Activated T-cell treated with anti-CD3 and anti-CD28 coated beads, Interleukin-2, amount 50 U/mL, for 72 hours (primary cell): ENCODE data around the gene CCBE1. TPM values are rescaled to one million over a fixed set of nuclear protein-coding genes. Genes with fewer than 3 reads are reported as not detected.
"Not testable (repeated sequence)": the region's sequence is repeated elsewhere in the genome, so short reads cannot be mapped to it uniquely, and the experiment has no call there.

Experiments
- ATAC-seq, 2 donors: fragments of 150-1000 bp; cut with Tn5 transposase; replicated peaks in 1 of 2; 2 replicates each; pipeline ENCODE4 v1.10.0; 2021; ENCODE audit warnings: moderate library complexity in 2 of 2, mild to moderate bottlenecking in 1 of 2
- DNase-seq, 2 donors: peaks; one replicate each; pipeline ENCODE4 v3.0.0; 2021 to 2022; ENCODE audit warnings: mixed read lengths in 1 of 2
- H3K27ac Mint-ChIP-seq: one replicate; pipeline ENCODE4 v1.8.0; 2022; ENCODE audit warnings: mild to moderate bottlenecking, moderate library complexity, mixed read lengths
- H3K27me3 Mint-ChIP-seq: one replicate; pipeline ENCODE4 v1.8.0; 2022; ENCODE audit warnings: low read depth, mixed read lengths
- H3K36me3 Mint-ChIP-seq, 2 donors: one replicate each; pipeline ENCODE4 v1.8.0; 2022; ENCODE audit warnings: mixed read lengths in 2 of 2, mild to moderate bottlenecking in 1 of 2; ENCODE audit not compliant: insufficient read depth in 2 of 2
- H3K4me1 Mint-ChIP-seq: one replicate; pipeline ENCODE4 v1.8.0; 2022; ENCODE audit warnings: low read depth, mixed read lengths
- H3K4me3 Mint-ChIP-seq, 2 donors: one replicate each; pipeline ENCODE4 v1.8.0; 2022; ENCODE audit warnings: mild to moderate bottlenecking in 2 of 2, mixed read lengths in 2 of 2, moderate library complexity in 2 of 2
- H3K9me3 Mint-ChIP-seq, 2 donors: one replicate each; pipeline ENCODE4 v1.8.0; 2022; ENCODE audit warnings: mixed read lengths in 2 of 2
- total RNA-seq, 2 donors: library from RNA; stranded (reverse); gene quantifications; one replicate each; pipeline ENCODE4 v1.2.3, GENCODE V29; 2022

CCBE1 gene
- total RNA-seq, 2 donors from 2014 or later = 0.81 to 1.2 TPM

GRCh38 chr18:59725142-59725541 lies 27.9 kb upstream of the CCBE1 start:
- no peak overlapping the region for H3K27ac Mint-ChIP-seq
- H3K27me3 Mint-ChIP-seq = no peaks in the 10 kb centered on the region
- DNase-seq (no peak), ATAC-seq (no peak)
- H3K9me3 Mint-ChIP-seq = no peaks in the 10 kb centered on the region
- H3K36me3 Mint-ChIP-seq = no peaks in the 10 kb centered on the region
- no peaks in the 10 kb centered on the region for H3K4me1 Mint-ChIP-seq
- H3K4me3 Mint-ChIP-seq = no peak overlapping the region

GRCh38 chr18:59724103-59724502 lies 26.9 kb upstream of the CCBE1 start:
- no peaks in the 10 kb centered on the region for H3K27me3 Mint-ChIP-seq
- no peaks in the 10 kb centered on the region for H3K4me1 Mint-ChIP-seq
- no peaks in the 10 kb centered on the region for H3K9me3 Mint-ChIP-seq
- no peak for ATAC-seq
- no peaks in the 10 kb centered on the region for H3K36me3 Mint-ChIP-seq
- no peak overlapping the region for H3K4me3 Mint-ChIP-seq
- H3K27ac Mint-ChIP-seq = no peak overlapping the region
- no peak for DNase-seq

GRCh38 chr18:59721931-59722330 lies 24.7 kb upstream of the CCBE1 start:
- Mint-ChIP-seq H3K9me3 (no peaks in the 10 kb centered on the region), H3K4me3 (no peak overlapping the region), H3K4me1 (no peaks in the 10 kb centered on the region), H3K27me3 (no peaks in the 10 kb centered on the region), H3K36me3 (no peaks in the 10 kb centered on the region), H3K27ac (no peak overlapping the region)
- DNase-seq = no peak
- ATAC-seq = no peak

GRCh38 chr18:59721211-59721610 lies 24.0 kb upstream of the CCBE1 start:
- Mint-ChIP-seq H3K27ac (no peak overlapping the region), H3K27me3 (no peaks in the 10 kb centered on the region), H3K4me3 (no peak overlapping the region), H3K9me3 (no peaks in the 10 kb centered on the region), H3K36me3 (no peaks in the 10 kb centered on the region), H3K4me1 (no peaks in the 10 kb centered on the region)
- ATAC-seq (no peak), DNase-seq (no peak)

GRCh38 chr18:59719544-59720181 lies 22.4 kb upstream of the CCBE1 start:
- H3K4me1 Mint-ChIP-seq = no peaks in the 10 kb centered on the region
- H3K4me3 Mint-ChIP-seq = no peak overlapping the region
- no peak for DNase-seq
- H3K27ac Mint-ChIP-seq = no peak overlapping the region
- H3K27me3 Mint-ChIP-seq = no peaks in the 10 kb centered on the region
- H3K9me3 Mint-ChIP-seq = no peaks in the 10 kb centered on the region
- no peaks in the 10 kb centered on the region for H3K36me3 Mint-ChIP-seq
- no peak for ATAC-seq

- ATAC-seq (no peak), DNase-seq (no peak)
- Mint-ChIP-seq H3K9me3 (no peaks in the 10 kb centered on the region), H3K27ac (no peak overlapping the region), H3K36me3 (no peaks in the 10 kb centered on the region), H3K4me1 (no peaks in the 10 kb centered on the region), H3K4me3 (no peak overlapping the region), H3K27me3 (no peaks in the 10 kb centered on the region)
Measured at GRCh38 chr18:59718464-59719157, 21.4 kb upstream of the CCBE1 start.

- no peak overlapping the region for H3K27ac Mint-ChIP-seq
- no peak for DNase-seq
- H3K36me3 Mint-ChIP-seq = no peaks in the 10 kb centered on the region
- no peaks in the 10 kb centered on the region for H3K9me3 Mint-ChIP-seq
- no peaks in the 10 kb centered on the region for H3K4me1 Mint-ChIP-seq
- ATAC-seq = no peak
- H3K27me3 Mint-ChIP-seq = no peaks in the 10 kb centered on the region
- no peak overlapping the region for H3K4me3 Mint-ChIP-seq
Measured at GRCh38 chr18:59718108-59718463, 20.9 kb upstream of the CCBE1 start.

GRCh38 chr18:59717291-59717690 lies 20.1 kb upstream of the CCBE1 start:
- Mint-ChIP-seq H3K4me1 (no peaks in the 10 kb centered on the region), H3K36me3 (no peaks in the 10 kb centered on the region), H3K9me3 (peaks cover 1 to 2% of the 10 kb centered on the region in 2 donors), H3K27ac (no peak overlapping the region), H3K4me3 (no peak overlapping the region), H3K27me3 (no peaks in the 10 kb centered on the region)
- DNase-seq (no peak), ATAC-seq (no peak)

GRCh38 chr18:59715966-59716369 lies 18.7 kb upstream of the CCBE1 start:
- H3K9me3 Mint-ChIP-seq = peaks cover 1 to 2% of the 10 kb centered on the region in 2 donors
- no peaks in the 10 kb centered on the region for H3K36me3 Mint-ChIP-seq
- H3K4me1 Mint-ChIP-seq = no peaks in the 10 kb centered on the region
- no peak for DNase-seq
- H3K27me3 Mint-ChIP-seq = no peaks in the 10 kb centered on the region
- no peak overlapping the region for H3K4me3 Mint-ChIP-seq
- no peak overlapping the region for H3K27ac Mint-ChIP-seq
- no peak for ATAC-seq

GRCh38 chr18:59715445-59715844 lies 18.2 kb upstream of the CCBE1 start:
- no peaks in the 10 kb centered on the region for H3K4me1 Mint-ChIP-seq
- no peak overlapping the region for H3K27ac Mint-ChIP-seq
- no peaks in the 10 kb centered on the region for H3K36me3 Mint-ChIP-seq
- ATAC-seq (no peak), DNase-seq (no peak)
- H3K4me3 Mint-ChIP-seq = no peak overlapping the region
- peaks cover 1 to 2% of the 10 kb centered on the region in 2 donors for H3K9me3 Mint-ChIP-seq
- H3K27me3 Mint-ChIP-seq = no peaks in the 10 kb centered on the region

GRCh38 chr18:59714096-59714495 lies 16.9 kb upstream of the CCBE1 start:
- not testable (repeated sequence) for H3K27ac Mint-ChIP-seq, DNase-seq, H3K9me3 Mint-ChIP-seq, H3K4me3 Mint-ChIP-seq, H3K36me3 Mint-ChIP-seq, ATAC-seq, H3K4me1 Mint-ChIP-seq, H3K27me3 Mint-ChIP-seq

GRCh38 chr18:59712311-59712710 lies 15.1 kb upstream of the CCBE1 start:
- no peaks in the 10 kb centered on the region for H3K27me3 Mint-ChIP-seq
- H3K4me3 Mint-ChIP-seq = no peak overlapping the region
- no peak overlapping the region for H3K27ac Mint-ChIP-seq
- peaks cover 1 to 2% of the 10 kb centered on the region in 2 donors for H3K9me3 Mint-ChIP-seq
- ATAC-seq (no peak), DNase-seq (no peak)
- H3K4me1 Mint-ChIP-seq = no peaks in the 10 kb centered on the region
- no peaks in the 10 kb centered on the region for H3K36me3 Mint-ChIP-seq

GRCh38 chr18:59708988-59709387 lies 11.8 kb upstream of the CCBE1 start:
- Mint-ChIP-seq H3K36me3 (no peaks in the 10 kb centered on the region), H3K27me3 (no peaks in the 10 kb centered on the region), H3K4me3 (no peak overlapping the region), H3K9me3 (peaks cover 1 to 2% of the 10 kb centered on the region in 2 donors), H3K4me1 (no peaks in the 10 kb centered on the region), H3K27ac (no peak overlapping the region)
- DNase-seq = no peak
- no peak for ATAC-seq

- no peaks in the 10 kb centered on the region for H3K27me3 Mint-ChIP-seq
- no peak overlapping the region for H3K4me3 Mint-ChIP-seq
- DNase-seq = no peak
- no peaks in the 10 kb centered on the region for H3K4me1 Mint-ChIP-seq
- no peak overlapping the region for H3K27ac Mint-ChIP-seq
- no peak for ATAC-seq
- no peaks in the 10 kb centered on the region for H3K36me3 Mint-ChIP-seq
- H3K9me3 Mint-ChIP-seq = peaks cover 0 to under 1% of the 10 kb centered on the region in 2 donors
Measured at GRCh38 chr18:59707306-59707705, 10.1 kb upstream of the CCBE1 start.
